ENCODE data around the gene ACAD11.

ACAD11 gene

GRCh38 chr3:132659365-132660051 is at the start of gene ACAD11:
ACAD11 (minus strand) TSS chr3:132659809; CDS start chr3:132659751, 58 bp downstream.
- DNase-seq = peak in 1 of 2 experiments; percentile 9

- DNase-seq = no peak
These were observed 44.1 kb upstream of the ACAD11 start for GRCh38 chr3:132703733-132704132.

GRCh38 chr3:132695422-132695821 is 35.8 kb upstream of the ACAD11 start:
- DNase-seq = no peak

- DNase-seq = no peak
These were observed 35.4 kb upstream of the ACAD11 start for GRCh38 chr3:132694991-132695390.

GRCh38 chr3:132690040-132690439 is 30.4 kb upstream of the ACAD11 start:
- DNase-seq = no peak

GRCh38 chr3:132682201-132682600 is 22.6 kb upstream of the ACAD11 start:
- no peak for DNase-seq

- DNase-seq = no peak
These were observed 21.8 kb upstream of the ACAD11 start for GRCh38 chr3:132681421-132681820.

GRCh38 chr3:132679911-132680310 is 20.3 kb upstream of the ACAD11 start:
- DNase-seq = no peak

GRCh38 chr3:132675408-132675807 is 15.8 kb upstream of the ACAD11 start:
- DNase-seq = no peak

- DNase-seq = no peak
These were observed 9.7 kb upstream of the ACAD11 start for GRCh38 chr3:132669256-132669777.

GRCh38 chr3:132665230-132665745 is 5.7 kb upstream of the ACAD11 start:
- DNase-seq = no peak

GRCh38 chr3:132662212-132662611 is 2.6 kb upstream of the ACAD11 start:
- no peak for DNase-seq

GRCh38 chr3:132661101-132661500 is 1.5 kb upstream of the ACAD11 start:
- no peak for DNase-seq

- DNase-seq = no peak
These were observed 1.1 kb upstream of the ACAD11 start for GRCh38 chr3:132660811-132661070.

GRCh38 chr3:132660052-132660810 is 622 bp upstream of the ACAD11 start, which contains the start of gene UBA5:
UBA5 (plus strand) TSS chr3:132660329; CDS start chr3:132660538, 209 bp downstream.
- peak; percentile 56 to 61 for DNase-seq

- no peak for DNase-seq
These were observed 627 bp downstream of the ACAD11 start for GRCh38 chr3:132659000-132659364.

GRCh38 chr3:132657869-132658747 is 1.5 kb downstream of the ACAD11 start:
- no peak for DNase-seq

GRCh38 chr3:132655471-132655870 is 4.1 kb downstream of the ACAD11 start:
- no peak for DNase-seq

- no peak for DNase-seq
These were observed 4.9 kb downstream of the ACAD11 start for GRCh38 chr3:132654721-132655120.

GRCh38 chr3:132654190-132654589 is 5.4 kb downstream of the ACAD11 start:
- DNase-seq = no peak

- no peak for DNase-seq
These were observed 6.9 kb downstream of the ACAD11 start for GRCh38 chr3:132652640-132653270.

- DNase-seq = no peak
These were observed 9.5 kb downstream of the ACAD11 start for GRCh38 chr3:132650153-132650552.

GRCh38 chr3:132645058-132645457 is 14.6 kb downstream of the ACAD11 start:
- DNase-seq = no peak
